WTC11 (cell line): Measurements from ENCODE around the gene MYPN. TPM values are rescaled to one million over a fixed set of nuclear protein-coding genes. Genes with fewer than 3 reads are reported as not detected.

ENCODE experiments used
- ATAC-seq: fragments of 200-7000 bp; cut with Tn5 transposase; 2 replicates; pipeline ENCODE4 v1.10.0; 2021; ENCODE audit warnings: mild to moderate bottlenecking, moderate library complexity
- CTCF ChIA-PET: fragments of 300-600 bp; sonication (Branson Sonifier 250); formaldehyde crosslinking; loops from one replicate; lab custom pipeline; 2021; ENCODE audit warnings: antibody characterized with exemption; lab: Charles Lee
- POLR2A ChIA-PET: fragments of 350-600 bp; sonication (Branson Sonifier 250); formaldehyde crosslinking; loops from one replicate; lab custom pipeline; 2021; ENCODE audit warnings: antibody characterized with exemption; lab: Charles Lee
- DNase-seq: peaks from one replicate; pipeline ENCODE4 v3.0.0; 2021; ENCODE audit warnings: low spot score
- H3K27ac Mint-ChIP-seq: 2 replicates; pipeline ENCODE4 v1.8.0; 2021; ENCODE audit warnings: mixed read lengths
- H3K27me3 Mint-ChIP-seq: 2 replicates; pipeline ENCODE4 v1.8.0; 2021; ENCODE audit warnings: low read depth, mild to moderate bottlenecking, moderate library complexity, mixed read lengths
- H3K36me3 Mint-ChIP-seq: 2 replicates; pipeline ENCODE4 v1.8.0; 2021; ENCODE audit warnings: mixed read lengths
- H3K4me1 Mint-ChIP-seq: 2 replicates; pipeline ENCODE4 v1.8.0; 2022; ENCODE audit warnings: mixed read lengths
- H3K4me3 Mint-ChIP-seq: 2 replicates; pipeline ENCODE4 v1.8.0; 2021; ENCODE audit warnings: mild to moderate bottlenecking, moderate library complexity, mixed read lengths
- H3K9me3 Mint-ChIP-seq: 2 replicates; pipeline ENCODE4 v1.8.0; 2021; ENCODE audit warnings: mixed read lengths
- CBFB ChIP-seq: sonication (generic); formaldehyde crosslinking; IDR thresholded peaks from 2 replicates; pipeline ENCODE4 v1.8.1; 2022; ENCODE audit warnings: mild to moderate bottlenecking, low read depth, missing genetic modification reagents
- ETV6 ChIP-seq: sonication (generic); formaldehyde crosslinking; IDR thresholded peaks from 2 replicates; pipeline ENCODE4 v1.8.1; 2022; ENCODE audit warnings: mild to moderate bottlenecking, missing genetic modification reagents
- KAT7 ChIP-seq: sonication (generic); formaldehyde crosslinking; IDR thresholded peaks from 2 replicates; pipeline ENCODE4 v1.8.1; 2023; ENCODE audit warnings: missing genetic modification reagents, mild to moderate bottlenecking, borderline replicate concordance
- PRRX2 ChIP-seq: fragments of 250-450 bp; sonication (Bioruptor Pico); IDR thresholded peaks from 2 replicates; pipeline ENCODE4 v1.8.0; 2021; ENCODE audit warnings: mild to moderate bottlenecking
- RORB ChIP-seq: fragments of 250-450 bp; sonication (Bioruptor Pico); IDR thresholded peaks from 2 replicates; pipeline ENCODE4 v1.9.0; 2021; ENCODE audit warnings: mild to moderate bottlenecking
- SOX15 ChIP-seq: fragments of 250-450 bp; sonication (Bioruptor Pico); IDR thresholded peaks from 2 replicates; pipeline ENCODE4 v1.9.0; 2021; ENCODE audit warnings: mild to moderate bottlenecking
- ZBTB21 ChIP-seq: sonication (generic); formaldehyde crosslinking; IDR thresholded peaks from 2 replicates; pipeline ENCODE4 v1.8.1; 2023; ENCODE audit warnings: mild to moderate bottlenecking, missing genetic modification reagents, borderline replicate concordance
- ZNF138 ChIP-seq: sonication (generic); formaldehyde crosslinking; conservative IDR thresholded peaks from 2 replicates; pipeline ENCODE4 v1.8.1; 2022; ENCODE audit warnings: mild to moderate bottlenecking, moderate library complexity, missing genetic modification reagents
- ZNF232 ChIP-seq: sonication (generic); formaldehyde crosslinking; IDR thresholded peaks from 2 replicates; pipeline ENCODE4 v1.8.0; 2022; ENCODE audit warnings: mild to moderate bottlenecking, missing genetic modification reagents
- ZNF263 ChIP-seq: sonication (generic); formaldehyde crosslinking; IDR thresholded peaks from 2 replicates; pipeline ENCODE4 v1.8.1; 2022; ENCODE audit warnings: low read depth, mild to moderate bottlenecking, moderate library complexity, missing genetic modification reagents
- ZNF416 ChIP-seq: fragments of 250-450 bp; sonication (Bioruptor Pico); IDR thresholded peaks from 2 replicates; pipeline ENCODE4 v1.9.0; 2021; ENCODE audit warnings: mild to moderate bottlenecking, inconsistent platforms
- ZNF423 ChIP-seq: fragments of 250-450 bp; sonication (Bioruptor Pico); IDR thresholded peaks from 2 replicates; pipeline ENCODE4 v2.1.2; 2022; ENCODE audit warnings: mild to moderate bottlenecking, moderate library complexity
- total RNA-seq: library from RNA; stranded (reverse); gene quantifications from 3 replicates; pipeline ENCODE4 v1.2.3, GENCODE V29; 2021
- TF ChIP-seq, protein P1 (sequence below): sonication (generic); formaldehyde crosslinking; IDR thresholded peaks from 2 replicates; pipeline ENCODE4 v1.8.0; 2022; ENCODE audit warnings: mild to moderate bottlenecking, missing genetic modification reagents
- TF ChIP-seq, protein P2 (sequence below): sonication (generic); formaldehyde crosslinking; IDR thresholded peaks from 2 replicates; pipeline ENCODE4 v1.8.0; 2022; ENCODE audit warnings: missing genetic modification reagents
- TF ChIP-seq, protein P3 (sequence below): sonication (generic); formaldehyde crosslinking; IDR thresholded peaks from 2 replicates; pipeline ENCODE4 v1.8.1; 2023; ENCODE audit warnings: mild to moderate bottlenecking, moderate library complexity, missing genetic modification reagents
- TF ChIP-seq, protein P4 (sequence below): sonication (generic); formaldehyde crosslinking; IDR thresholded peaks from 2 replicates; pipeline ENCODE4 v1.8.1; 2022; ENCODE audit warnings: low read depth, mild to moderate bottlenecking, moderate library complexity, missing genetic modification reagents, borderline replicate concordance
- TF ChIP-seq, protein P5 (sequence below): fragments of 250-450 bp; sonication (Bioruptor Pico); IDR thresholded peaks from 2 replicates; pipeline ENCODE4 v2.1.2; 2022; ENCODE audit warnings: mild to moderate bottlenecking, moderate library complexity
- TF ChIP-seq, protein P6 (sequence below): sonication (generic); formaldehyde crosslinking; IDR thresholded peaks from 2 replicates; pipeline ENCODE4 v1.8.1; 2022; ENCODE audit warnings: missing genetic modification reagents, borderline replicate concordance

MYPN gene
- total RNA-seq, 1 experiment from 2014 or later = not detected

DNA sequence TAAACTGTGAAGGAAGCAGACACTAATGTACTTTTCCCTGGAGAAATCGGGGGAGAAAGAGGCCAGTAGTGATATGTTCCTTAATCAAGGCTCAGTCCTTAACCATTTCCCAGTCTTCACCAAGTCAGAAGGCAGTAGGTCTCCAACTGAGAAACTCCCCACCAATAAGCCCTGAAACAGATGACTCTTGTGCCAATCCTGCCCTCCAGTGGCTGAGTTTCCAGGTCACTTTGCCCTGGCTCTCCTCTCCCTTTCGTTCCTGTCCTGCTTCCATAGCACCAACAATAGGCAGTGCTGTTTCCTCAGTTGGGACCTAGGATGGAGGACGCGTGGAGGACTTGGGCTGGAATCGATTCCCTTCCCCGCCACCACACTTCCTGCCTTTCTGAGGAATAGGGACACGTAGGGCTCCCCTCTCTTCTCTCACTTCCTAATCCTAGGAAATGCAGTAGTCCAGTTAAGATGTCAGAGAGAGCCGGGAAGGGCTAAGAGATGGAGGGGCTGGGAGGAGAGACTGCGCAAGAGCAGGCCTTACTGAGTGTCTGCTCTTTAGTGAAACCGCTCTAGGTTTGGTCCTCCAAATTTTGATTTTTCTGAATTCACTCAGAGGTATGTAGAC, 99.2 kb downstream of the MYPN start:
- H3K36me3 Mint-ChIP-seq = no peaks in the 10 kb centered on the region
- DNase-seq (peak; percentile 82), ATAC-seq (peak; percentile 98)
- TF ChIP-seq, protein P1, sequence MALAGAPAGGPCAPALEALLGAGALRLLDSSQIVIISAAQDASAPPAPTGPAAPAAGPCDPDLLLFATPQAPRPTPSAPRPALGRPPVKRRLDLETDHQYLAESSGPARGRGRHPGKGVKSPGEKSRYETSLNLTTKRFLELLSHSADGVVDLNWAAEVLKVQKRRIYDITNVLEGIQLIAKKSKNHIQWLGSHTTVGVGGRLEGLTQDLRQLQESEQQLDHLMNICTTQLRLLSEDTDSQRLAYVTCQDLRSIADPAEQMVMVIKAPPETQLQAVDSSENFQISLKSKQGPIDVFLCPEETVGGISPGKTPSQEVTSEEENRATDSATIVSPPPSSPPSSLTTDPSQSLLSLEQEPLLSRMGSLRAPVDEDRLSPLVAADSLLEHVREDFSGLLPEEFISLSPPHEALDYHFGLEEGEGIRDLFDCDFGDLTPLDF = no peak
- TF ChIP-seq ZBTB21 (CRISPR knock-in tag) (peak; percentile 22; the same call in 1 of the 2 replicates), ZNF263 (CRISPR knock-in tag) (no peak), ZNF232 (CRISPR knock-in tag) (no peak), ZNF416 (CRISPR knock-in tag) (no peak), PRRX2 (CRISPR knock-in tag) (no peak), SOX15 (CRISPR knock-in tag) (no peak), KAT7 (no peak), ETV6 (CRISPR knock-in tag) (peak; percentile 67; the same call in 1 of the 2 replicates), ZNF423 (no peak; the same call in 1 of the 2 replicates)
- TF ChIP-seq, protein P2, sequence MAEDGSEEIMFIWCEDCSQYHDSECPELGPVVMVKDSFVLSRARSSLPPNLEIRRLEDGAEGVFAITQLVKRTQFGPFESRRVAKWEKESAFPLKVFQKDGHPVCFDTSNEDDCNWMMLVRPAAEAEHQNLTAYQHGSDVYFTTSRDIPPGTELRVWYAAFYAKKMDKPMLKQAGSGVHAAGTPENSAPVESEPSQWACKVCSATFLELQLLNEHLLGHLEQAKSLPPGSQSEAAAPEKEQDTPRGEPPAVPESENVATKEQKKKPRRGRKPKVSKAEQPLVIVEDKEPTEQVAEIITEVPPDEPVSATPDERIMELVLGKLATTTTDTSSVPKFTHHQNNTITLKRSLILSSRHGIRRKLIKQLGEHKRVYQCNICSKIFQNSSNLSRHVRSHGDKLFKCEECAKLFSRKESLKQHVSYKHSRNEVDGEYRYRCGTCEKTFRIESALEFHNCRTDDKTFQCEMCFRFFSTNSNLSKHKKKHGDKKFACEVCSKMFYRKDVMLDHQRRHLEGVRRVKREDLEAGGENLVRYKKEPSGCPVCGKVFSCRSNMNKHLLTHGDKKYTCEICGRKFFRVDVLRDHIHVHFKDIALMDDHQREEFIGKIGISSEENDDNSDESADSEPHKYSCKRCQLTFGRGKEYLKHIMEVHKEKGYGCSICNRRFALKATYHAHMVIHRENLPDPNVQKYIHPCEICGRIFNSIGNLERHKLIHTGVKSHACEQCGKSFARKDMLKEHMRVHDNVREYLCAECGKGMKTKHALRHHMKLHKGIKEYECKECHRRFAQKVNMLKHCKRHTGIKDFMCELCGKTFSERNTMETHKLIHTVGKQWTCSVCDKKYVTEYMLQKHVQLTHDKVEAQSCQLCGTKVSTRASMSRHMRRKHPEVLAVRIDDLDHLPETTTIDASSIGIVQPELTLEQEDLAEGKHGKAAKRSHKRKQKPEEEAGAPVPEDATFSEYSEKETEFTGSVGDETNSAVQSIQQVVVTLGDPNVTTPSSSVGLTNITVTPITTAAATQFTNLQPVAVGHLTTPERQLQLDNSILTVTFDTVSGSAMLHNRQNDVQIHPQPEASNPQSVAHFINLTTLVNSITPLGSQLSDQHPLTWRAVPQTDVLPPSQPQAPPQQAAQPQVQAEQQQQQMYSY (CRISPR knock-in tag) = peak; percentile 69; the same call in 1 of the 2 replicates
- TF ChIP-seq, protein P3, sequence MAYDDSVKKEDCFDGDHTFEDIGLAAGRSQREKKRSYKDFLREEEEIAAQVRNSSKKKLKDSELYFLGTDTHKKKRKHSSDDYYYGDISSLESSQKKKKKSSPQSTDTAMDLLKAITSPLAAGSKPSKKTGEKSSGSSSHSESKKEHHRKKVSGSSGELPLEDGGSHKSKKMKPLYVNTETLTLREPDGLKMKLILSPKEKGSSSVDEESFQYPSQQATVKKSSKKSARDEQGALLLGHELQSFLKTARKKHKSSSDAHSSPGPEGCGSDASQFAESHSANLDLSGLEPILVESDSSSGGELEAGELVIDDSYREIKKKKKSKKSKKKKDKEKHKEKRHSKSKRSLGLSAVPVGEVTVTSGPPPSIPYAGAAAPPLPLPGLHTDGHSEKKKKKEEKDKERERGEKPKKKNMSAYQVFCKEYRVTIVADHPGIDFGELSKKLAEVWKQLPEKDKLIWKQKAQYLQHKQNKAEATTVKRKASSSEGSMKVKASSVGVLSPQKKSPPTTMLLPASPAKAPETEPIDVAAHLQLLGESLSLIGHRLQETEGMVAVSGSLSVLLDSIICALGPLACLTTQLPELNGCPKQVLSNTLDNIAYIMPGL (CRISPR knock-in tag) = 0 out of 2 replicates have a peak, but pooled peaks have one; percentile 24
- TF ChIP-seq, protein P4, sequence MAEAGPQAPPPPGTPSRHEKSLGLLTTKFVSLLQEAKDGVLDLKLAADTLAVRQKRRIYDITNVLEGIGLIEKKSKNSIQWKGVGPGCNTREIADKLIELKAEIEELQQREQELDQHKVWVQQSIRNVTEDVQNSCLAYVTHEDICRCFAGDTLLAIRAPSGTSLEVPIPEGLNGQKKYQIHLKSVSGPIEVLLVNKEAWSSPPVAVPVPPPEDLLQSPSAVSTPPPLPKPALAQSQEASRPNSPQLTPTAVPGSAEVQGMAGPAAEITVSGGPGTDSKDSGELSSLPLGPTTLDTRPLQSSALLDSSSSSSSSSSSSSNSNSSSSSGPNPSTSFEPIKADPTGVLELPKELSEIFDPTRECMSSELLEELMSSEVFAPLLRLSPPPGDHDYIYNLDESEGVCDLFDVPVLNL = no peak
- TF ChIP-seq, protein P5, sequence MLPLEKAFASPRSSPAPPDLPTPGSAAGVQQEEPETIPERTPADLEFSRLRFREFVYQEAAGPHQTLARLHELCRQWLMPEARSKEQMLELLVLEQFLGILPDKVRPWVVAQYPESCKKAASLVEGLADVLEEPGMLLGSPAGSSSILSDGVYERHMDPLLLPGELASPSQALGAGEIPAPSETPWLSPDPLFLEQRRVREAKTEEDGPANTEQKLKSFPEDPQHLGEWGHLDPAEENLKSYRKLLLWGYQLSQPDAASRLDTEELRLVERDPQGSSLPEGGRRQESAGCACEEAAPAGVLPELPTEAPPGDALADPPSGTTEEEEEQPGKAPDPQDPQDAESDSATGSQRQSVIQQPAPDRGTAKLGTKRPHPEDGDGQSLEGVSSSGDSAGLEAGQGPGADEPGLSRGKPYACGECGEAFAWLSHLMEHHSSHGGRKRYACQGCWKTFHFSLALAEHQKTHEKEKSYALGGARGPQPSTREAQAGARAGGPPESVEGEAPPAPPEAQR (CRISPR knock-in tag) = no peak
- no peaks in the 10 kb centered on the region for H3K9me3 Mint-ChIP-seq
- POLR2A ChIA-PET = no interaction called here
- H3K4me3 Mint-ChIP-seq = no peak overlapping the region
- CTCF ChIA-PET = interaction anchor here (1.0 to 2.2 kb wide), 3 partner anchors 140 to 420 kb away, joined by 3 to 12 read pairs (median 11); no protein-coding TSS in a partner anchor
- H3K27me3 Mint-ChIP-seq = no peaks in the 10 kb centered on the region; the same call in 1 of the 2 replicates
- H3K27ac Mint-ChIP-seq = no peak overlapping the region
- H3K4me1 Mint-ChIP-seq = peaks cover 6% of the 10 kb centered on the region; the same call in 1 of the 2 replicates

DNA sequence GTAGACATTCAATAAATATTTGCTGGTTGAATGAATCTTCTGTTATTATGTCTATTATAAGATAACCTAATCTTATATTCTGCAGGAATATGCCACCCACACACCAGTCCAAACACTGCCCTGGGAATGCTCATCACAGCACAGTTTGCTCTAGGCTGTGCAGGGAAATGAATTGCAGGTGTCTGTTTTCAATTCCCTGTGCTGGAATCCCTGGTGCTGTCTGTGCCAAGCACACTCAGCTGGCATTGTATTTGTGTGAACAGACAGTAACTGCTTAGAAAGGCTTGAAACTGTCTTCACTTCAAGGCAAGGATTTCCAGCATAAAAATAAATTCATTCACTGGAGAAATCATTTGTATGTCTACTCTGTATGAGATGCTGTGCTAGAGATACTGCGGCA, 102.4 kb downstream of the MYPN start:
- no peaks in the 10 kb centered on the region for H3K36me3 Mint-ChIP-seq
- DNase-seq = no peak
- no peak overlapping the region for H3K27ac Mint-ChIP-seq
- no peak for ATAC-seq
- ChIA-PET CTCF (interaction anchor here (1.1 to 2.0 kb wide), 6 partner anchors 27 to 423 kb away, joined by 3 to 35 read pairs (median 6); no protein-coding TSS in a partner anchor), POLR2A (no interaction called here)
- peaks cover 6% of the 10 kb centered on the region; the same call in 1 of the 2 replicates for H3K4me1 Mint-ChIP-seq
- no peaks in the 10 kb centered on the region for H3K9me3 Mint-ChIP-seq
- no peaks in the 10 kb centered on the region for H3K27me3 Mint-ChIP-seq
- no peak overlapping the region for H3K4me3 Mint-ChIP-seq
- TF ChIP-seq ZNF138 (CRISPR knock-in tag) (no peak), RORB (no peak), CBFB (CRISPR knock-in tag) (no peak), ETV6 (CRISPR knock-in tag) (no peak)
- TF ChIP-seq, protein P1 = no peak
- TF ChIP-seq, protein P2 (CRISPR knock-in tag) = no peak
- TF ChIP-seq, protein P6, sequence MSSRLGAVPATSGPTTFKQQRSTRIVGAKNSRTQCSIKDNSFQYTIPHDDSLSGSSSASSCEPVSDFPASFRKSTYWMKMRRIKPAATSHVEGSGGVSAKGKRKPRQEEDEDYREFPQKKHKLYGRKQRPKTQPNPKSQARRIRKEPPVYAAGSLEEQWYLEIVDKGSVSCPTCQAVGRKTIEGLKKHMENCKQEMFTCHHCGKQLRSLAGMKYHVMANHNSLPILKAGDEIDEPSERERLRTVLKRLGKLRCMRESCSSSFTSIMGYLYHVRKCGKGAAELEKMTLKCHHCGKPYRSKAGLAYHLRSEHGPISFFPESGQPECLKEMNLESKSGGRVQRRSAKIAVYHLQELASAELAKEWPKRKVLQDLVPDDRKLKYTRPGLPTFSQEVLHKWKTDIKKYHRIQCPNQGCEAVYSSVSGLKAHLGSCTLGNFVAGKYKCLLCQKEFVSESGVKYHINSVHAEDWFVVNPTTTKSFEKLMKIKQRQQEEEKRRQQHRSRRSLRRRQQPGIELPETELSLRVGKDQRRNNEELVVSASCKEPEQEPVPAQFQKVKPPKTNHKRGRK = no peak
